HG03039 (cell line): ENCODE measurements around the gene S100A12.
"Not testable (repeated sequence)": the region's sequence is repeated elsewhere in the genome, so short reads cannot be mapped to it uniquely, and the experiment has no call there.

Experiments used
- ATAC-seq: cut with Tn5 transposase; IDR thresholded peaks from one replicate; pipeline ENCODE4 v1.9.1; 2021; ENCODE audit warnings: mild to moderate bottlenecking, moderate library complexity; ENCODE audit not compliant: unreplicated experiment

S100A12 gene

GRCh38 chr1:153375511-153375910, at the start of gene S100A12:
Gene S100A12 (minus strand): TSS chr1:153375621. CDS start chr1:153374592, 1,029 bp downstream.
- no peak for ATAC-seq

DNA sequence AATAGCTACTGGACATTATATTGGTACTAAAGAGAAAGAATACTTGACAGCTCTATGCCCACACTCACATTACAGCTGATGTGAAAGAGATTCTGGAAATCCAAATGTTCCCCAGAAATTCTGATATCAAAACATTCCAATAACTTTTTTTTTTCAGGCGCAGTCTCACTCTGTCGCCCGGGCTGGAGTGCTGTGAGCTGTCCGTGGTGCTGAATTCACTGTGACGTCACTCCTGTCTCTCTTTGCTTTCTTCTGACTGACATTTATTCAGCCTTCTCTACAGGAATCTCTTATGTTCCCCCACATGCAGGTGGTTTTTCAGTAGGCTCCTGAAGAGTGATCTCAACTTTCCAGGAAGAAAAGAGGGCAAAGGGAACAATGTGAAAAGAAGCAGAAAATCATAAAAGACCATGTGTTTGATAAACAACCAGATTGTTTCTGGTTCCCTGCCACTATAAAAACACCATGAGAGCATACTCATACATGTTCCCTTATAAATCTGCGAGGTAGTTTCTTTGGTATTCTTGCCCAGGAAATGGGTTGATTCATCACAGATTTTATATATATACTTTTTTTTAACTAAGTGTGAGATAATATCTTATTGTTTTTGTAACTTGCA, 47.1 kb upstream of the S100A12 start:
- no peak for ATAC-seq

DNA sequence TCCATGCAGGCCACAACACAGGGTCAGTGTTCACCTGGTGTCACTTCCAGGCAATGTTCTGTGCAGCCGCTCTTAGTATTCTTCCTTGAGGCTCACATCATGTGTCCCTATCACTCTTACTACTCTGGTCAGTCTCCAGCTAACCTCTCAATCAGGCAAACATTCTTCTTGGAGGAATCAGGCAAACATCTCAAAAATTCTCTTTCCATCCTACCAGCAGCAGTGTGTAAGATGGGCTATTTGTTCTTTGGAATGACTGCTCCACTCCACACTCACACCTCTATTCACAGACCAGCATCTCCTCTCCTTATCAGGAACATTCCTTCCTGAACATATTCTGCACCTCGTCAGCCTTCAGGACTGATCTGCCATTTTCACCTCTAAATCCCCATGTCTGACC, 44.9 kb upstream of the S100A12 start:
- no peak for ATAC-seq

GRCh38 chr1:153419436-153419793, 44.0 kb upstream of the S100A12 start:
- ATAC-seq: not testable (repeated sequence)

DNA sequence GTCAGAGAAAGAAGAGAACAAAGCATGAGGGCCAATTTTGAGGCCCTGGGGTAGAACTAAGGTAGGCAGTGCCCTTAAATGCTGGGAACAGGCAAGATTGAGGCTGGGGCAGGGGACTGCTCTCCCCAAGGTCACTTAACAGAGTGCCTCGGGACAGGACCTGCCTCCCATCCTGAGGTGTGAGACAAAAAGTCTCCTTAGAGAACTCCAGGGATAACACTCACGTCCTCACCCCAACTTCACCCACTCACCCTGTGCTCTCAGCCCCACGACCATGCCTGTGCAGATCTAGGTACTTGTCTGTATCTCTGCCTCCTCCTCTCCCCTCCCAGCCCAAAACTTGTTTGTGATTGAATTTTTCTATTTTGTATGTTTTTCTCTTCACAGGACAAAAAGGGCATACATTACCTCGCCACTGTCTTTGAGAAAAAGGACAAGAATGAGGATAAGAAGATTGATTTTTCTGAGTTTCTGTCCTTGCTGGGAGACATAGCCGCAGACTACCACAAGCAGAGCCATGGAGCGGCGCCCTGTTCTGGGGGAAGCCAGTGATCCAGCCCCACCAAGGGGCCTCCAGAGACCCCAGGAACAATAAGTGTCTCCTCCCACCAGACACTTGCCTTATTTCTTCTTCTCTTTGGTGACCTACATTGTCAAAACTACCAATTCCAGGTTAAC, 43.5 kb upstream of the S100A12 start:
- ATAC-seq: not testable (repeated sequence)

DNA sequence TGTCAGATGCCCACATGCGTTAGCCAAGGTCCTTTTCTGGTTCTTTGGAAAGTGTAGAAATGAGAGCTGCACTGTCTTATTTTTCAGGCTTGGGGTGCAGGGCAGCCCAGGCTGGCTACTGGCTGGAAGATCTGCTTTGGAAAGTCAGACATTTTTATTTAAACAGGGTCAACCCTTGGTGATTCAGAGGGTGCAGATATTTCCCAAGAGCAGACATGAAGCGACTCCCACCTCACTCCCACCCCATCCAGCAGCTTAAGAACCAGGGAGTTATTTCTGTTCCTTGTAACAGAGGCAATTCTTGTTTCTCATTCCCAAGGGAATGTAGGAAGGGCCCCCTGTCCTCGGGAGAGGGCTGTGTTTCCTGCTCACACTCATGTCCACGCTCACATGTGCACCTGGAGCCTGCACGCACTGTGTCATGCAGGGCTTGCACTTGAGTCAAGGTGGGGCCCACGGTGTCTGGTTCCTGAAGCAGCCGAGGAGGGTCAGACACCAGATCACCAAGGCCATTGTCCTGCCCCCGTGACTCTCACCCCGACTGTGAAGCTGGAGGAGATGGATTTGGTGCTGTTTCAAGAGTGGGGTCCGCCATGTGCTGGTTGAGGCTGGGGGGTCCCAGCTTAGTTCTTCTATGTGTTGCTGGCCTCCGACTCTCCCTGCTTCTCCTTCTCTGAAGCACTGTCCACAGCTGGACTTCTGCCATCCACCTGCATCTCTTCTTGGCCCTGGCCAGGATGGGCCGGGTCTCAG, 41.9 kb upstream of the S100A12 start:
- no peak for ATAC-seq

- no peak for ATAC-seq
Observed at GRCh38 chr1:153415850-153416570, 40.6 kb upstream of the S100A12 start, which contains the start of gene S100A7A. Gene S100A7A (plus strand): TSS chr1:153416520. CDS start chr1:153418083, 1,563 bp downstream.

GRCh38 chr1:153413961-153414360, 38.5 kb upstream of the S100A12 start:
- ATAC-seq: not testable (repeated sequence)

- ATAC-seq: not testable (repeated sequence)
Observed at GRCh38 chr1:153407274-153407673, 31.9 kb upstream of the S100A12 start.

DNA sequence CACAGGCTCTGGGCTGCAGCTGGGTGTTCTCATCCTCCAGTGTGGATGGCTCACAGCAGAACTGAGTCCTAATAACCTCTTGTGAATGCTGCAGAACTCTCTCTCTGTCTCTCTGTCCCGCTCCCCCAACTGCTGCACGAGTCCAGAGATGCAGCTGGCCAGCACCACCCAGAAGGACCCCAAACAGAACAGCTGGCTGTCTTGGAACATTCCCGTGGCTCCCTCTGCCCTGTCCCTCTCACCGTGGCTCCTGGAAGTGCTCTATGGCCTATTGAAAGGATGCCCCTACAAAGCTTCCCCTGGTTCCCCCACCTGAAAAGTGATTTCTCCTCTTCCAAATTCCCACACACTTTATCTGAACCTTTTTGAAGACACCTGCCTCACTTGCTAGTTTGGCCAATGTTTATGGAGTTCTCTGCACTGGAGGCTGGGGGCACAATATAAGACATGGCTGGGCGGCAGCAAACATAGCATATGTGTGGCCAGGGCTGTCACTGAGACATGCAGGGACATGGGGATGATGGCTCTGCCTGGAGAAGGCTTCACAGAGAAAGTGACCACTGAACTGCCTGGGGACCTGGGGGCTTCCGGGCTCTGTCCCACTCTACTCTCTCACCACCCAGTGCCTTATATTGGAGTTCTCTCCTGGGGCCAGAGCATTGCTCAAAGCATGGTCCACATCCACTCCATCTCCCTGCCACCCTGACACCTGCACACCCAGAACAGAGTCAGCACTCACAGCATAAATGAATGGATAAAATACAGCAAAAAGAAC, 30.6 kb upstream of the S100A12 start:
- not testable (repeated sequence) for ATAC-seq

GRCh38 chr1:153404768-153405167, 29.3 kb upstream of the S100A12 start:
- ATAC-seq: no peak

- no peak for ATAC-seq
Observed at GRCh38 chr1:153404086-153404635, 28.7 kb upstream of the S100A12 start.

DNA sequence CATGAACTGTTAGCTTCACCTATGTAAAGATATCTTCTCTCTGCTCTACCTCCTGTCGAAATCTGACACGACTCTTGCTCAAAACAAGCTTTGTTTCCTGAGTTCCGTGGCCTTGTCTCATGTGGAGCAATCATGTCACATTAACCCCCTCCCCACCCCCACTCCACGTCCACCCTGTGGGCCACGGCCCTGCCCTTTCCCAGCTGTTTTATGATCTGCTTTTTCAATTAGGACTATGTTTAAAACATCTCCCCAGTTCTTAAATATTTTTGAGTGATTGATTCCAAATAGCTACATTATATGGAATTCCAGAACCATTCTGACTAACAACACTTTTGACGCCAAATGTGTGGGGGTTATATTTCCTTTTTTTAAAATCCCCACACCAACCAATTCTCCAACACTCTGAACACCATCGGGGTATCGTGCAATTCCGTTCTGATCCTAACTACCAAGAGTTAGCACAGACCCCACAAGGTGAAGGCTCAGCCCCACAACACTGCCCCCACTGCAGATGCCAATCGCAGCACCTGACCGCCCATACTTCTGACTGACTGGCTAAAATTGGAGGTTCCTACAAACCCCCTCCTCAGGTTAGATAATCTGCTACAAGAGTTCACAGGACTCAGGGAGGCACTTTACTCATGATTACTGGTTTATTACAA, 28.1 kb upstream of the S100A12 start:
- no peak for ATAC-seq

GRCh38 chr1:153402226-153402625, 26.8 kb upstream of the S100A12 start:
- ATAC-seq: no peak

GRCh38 chr1:153401461-153401860, 26.0 kb upstream of the S100A12 start:
- no peak for ATAC-seq

DNA sequence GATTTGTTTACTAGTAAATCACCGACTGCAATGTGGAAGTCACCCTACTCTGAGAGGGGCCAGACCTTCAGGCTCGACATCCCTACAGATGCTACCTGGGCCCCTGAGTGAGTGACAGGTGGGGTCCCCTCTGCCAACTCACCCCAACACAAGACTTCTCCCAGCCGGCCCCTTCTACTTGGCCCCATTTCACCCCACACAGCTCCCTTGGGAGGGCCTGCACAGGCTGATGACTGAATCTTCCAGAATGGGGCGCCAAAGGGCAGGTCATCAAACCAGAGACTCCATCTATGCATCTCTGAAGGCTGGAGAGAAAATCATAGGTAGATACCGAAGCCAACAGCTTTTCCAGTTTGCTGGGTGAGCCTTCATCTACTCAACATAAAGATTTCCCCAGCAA, 24.8 kb upstream of the S100A12 start:
- no peak for ATAC-seq

- no peak for ATAC-seq
Observed at GRCh38 chr1:153399401-153400055, 24.1 kb upstream of the S100A12 start.

- ATAC-seq: no peak
Observed at GRCh38 chr1:153397924-153398651, 22.7 kb upstream of the S100A12 start.
